HG02763 (cell line): ENCODE results near the gene LOX.
"Not testable (repeated sequence)": the region's sequence is repeated elsewhere in the genome, so short reads cannot be mapped to it uniquely, and the experiment has no call there.

ENCODE experiments used
- ATAC-seq: cut with Tn5 transposase; IDR thresholded peaks from one replicate; pipeline ENCODE4 v1.9.1; 2021; ENCODE audit warnings: mild to moderate bottlenecking, moderate library complexity; ENCODE audit not compliant: unreplicated experiment

LOX gene

DNA sequence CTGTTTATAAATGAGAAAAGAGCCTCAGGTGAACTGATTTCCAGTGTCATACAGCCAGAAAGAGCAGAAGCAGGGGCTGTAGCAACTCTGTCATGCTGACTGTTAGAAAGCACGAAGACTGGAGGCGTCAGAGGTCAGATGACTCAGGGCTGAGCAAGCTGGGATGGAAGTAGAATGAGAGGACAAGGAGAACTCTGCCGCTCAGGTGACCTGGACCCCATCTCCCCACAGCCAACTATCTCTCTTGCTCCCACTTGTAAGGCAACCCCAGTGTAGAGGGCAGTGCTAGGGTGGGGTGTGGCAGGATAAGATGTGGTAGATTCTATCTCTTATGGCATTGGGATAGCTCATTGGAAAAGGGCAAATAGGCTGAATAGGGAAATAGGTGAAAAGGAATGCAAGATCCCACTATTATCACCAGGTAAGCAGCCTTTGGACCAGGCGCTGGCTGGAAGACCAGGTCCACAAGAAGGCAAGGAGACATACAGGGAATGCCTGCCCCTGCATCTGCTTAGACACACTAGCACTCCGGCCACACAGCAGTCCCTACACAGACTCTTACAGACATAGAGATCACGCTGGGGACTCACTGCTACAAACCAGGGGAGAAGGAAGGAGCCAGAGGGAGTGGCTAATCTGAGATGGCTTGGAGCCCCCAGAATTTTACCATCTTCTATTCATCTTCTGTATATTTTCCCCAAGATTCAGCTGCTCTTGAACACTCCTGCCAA lies 21.2 kb upstream of the LOX start:
- no peak for ATAC-seq

DNA sequence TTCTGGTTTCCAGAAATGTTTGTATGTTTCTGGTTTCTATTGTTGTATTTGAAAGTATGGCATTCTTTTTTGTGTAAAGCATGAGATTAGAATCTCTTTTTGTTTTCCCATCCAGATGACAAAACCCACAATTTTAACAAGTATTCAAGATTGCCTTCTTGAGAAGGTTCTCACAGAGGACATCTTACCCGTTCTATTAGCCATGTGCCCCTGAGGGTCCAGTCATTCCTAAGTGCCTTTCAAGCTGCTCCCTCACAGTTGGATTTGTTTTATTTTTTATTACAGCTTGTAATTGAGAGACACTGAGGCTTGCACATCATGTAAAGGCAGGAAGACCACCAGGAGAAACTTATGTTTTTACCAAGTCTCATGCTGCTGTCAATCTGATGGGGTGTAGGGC lies 19.3 kb upstream of the LOX start:
- no peak for ATAC-seq

DNA sequence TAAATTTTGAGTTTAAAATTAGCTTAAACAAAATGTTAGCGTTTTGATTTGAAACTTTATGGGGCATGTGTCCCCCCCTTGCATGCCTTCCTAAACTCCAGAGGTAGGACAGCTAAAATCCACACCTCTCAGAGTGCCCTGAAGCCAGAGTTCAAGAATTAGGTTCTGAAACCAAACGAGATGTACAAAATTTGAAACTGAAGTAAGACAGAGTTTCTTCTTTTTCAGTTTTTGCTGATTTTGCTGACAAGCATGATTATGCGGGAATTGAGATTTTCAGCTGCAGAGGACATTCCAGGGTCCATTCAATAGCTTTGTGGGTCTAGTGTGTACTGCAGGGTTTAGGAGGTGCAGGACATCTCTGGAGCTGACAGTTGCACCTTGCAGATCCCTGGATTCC lies 17.1 kb upstream of the LOX start:
- no peak for ATAC-seq

DNA sequence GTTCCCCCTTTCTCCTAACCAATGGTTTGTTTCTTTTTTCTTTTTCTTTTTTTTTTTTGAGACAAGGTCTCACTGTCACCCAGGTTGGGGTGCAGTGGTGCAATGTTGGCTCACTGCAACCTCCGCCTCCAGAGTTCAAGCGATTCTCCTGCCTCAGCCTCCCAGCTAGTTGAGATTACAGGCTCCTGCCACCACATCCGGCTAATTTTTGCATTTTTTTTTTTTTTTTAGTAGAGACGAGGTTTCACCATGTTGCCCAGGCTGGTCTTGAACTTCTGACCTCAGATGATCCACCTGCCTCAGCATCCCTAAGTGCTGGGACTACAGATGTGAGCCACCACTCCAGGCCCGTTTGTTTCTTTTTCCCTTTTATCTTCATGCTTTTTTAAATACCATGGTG lies 16.2 kb upstream of the LOX start:
- not testable (repeated sequence) for ATAC-seq

DNA sequence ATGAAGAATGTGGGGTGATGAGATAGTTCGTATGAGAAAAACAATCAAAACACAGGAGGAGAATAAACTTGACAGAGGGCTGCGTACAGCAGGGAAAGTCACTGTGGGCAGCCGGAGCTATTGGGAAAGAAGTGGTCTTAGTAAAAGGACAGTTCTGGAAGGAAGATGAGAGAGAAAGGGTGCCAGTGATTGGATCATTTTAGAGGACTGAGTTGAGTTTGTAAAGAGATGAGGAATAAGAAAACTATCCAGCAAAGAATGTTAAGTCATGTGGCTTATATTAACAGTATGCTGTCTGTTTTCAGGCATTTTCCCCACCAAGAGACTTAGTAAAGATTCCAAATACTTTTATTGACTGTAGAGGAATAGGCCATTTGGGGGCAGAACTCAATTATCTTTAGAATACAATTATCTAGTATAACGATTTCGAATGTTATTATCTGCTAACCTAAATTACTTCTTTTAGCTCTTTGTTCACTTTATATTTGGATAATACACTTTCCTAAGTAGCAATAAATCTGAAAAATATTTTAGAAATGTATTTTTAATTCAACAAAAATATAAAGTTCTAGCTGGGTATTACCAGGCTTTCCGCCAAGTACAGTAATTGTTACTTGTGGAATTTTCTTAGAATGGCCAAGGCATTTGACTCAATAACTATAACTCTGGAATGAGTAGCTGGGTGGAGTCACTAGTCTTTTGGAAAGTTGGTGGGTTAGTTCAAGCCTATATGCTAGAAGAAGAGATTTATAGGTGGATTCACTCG lies 15.5 kb upstream of the LOX start:
- no peak for ATAC-seq

DNA sequence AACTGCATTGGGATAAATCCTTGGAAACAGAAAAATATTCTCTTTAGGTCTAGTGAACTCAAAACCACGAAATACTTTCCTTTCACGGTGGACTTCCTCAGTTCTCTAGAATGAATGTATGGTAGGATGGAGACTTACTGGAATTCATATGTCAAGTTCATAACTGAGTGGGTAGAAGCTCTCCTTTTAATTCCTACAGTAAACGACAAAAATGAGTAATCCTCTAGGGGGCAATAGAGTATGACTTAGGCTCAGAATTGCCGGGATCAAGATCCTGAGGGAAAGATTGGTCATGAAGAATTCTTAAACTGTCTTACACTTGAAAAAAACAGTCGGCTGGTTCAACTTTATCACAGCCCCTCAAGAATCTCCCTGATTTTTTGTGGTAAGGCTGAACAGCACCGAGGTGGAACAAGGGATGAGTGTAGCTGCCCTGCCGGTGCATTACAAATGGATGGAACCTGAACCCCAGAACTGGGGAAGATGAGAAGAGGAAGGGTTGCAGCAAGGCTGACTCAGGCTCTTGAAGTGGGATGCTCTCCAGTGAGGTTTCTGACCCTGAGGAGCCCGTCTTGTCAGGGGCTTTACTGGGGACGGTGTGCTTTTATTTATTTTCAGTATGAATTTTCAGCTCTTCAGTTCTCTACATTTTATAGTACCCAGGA lies 14.0 kb upstream of the LOX start:
- ATAC-seq: no peak

DNA sequence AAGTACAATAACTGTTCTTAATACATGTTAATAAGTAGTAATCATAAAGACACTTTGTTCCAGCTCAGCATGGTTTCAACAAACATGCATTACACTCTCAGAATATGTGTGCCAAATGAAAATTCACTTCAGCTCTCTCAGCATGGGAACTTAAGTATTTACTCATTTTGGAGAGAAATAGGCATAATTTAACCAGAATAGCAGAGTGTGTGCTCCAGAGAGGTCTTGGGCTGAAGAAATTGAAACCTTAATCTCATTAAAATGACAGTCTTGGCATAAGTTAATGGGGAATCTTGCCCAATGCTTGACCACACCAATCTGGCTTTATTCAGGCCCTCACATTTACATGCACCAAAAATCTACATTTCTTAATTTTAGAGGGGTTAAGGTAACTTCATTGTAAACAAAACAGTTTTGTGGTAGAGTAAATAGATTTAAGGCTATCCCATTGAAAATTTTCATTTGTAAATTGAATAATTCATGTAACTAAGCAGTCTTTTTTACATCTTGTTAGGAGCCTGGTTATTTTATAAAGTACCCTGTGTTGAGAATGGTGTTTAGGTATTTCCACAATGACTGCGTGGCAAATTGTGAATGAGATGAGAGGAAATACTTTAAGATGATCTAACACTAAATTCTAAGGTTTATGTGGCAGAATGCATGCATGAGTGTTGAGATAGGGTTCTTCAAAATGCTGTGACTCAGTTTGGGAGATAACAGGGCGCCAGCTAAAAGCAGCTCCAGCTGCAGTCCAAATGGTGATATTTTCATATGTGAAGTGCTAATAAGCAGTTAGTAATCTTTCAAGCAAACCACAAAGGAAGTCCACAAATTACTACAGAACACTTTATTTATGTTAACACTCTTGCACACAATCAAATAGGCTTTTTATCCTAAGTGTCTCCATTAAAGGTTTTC lies 11.3 kb upstream of the LOX start:
- ATAC-seq: no peak

DNA sequence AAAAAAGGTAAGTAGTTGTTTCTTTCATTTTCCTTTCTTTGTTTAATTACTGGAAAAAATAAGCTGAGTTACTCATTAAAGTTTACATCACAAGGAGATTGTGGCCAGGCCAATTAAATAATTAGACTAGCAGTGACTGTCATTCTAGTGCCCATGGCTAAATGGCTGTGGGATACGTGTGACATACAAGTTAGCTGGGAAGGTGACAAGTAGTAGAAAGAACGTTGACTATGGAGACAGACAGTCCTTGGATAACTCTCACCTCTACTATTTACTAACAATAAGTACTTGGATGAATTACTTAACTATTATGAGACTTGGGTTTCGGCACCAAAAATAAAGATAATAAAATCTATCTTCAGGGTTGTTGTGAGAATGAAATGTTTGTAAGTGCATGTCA lies 7.0 kb upstream of the LOX start:
- ATAC-seq: no peak

DNA sequence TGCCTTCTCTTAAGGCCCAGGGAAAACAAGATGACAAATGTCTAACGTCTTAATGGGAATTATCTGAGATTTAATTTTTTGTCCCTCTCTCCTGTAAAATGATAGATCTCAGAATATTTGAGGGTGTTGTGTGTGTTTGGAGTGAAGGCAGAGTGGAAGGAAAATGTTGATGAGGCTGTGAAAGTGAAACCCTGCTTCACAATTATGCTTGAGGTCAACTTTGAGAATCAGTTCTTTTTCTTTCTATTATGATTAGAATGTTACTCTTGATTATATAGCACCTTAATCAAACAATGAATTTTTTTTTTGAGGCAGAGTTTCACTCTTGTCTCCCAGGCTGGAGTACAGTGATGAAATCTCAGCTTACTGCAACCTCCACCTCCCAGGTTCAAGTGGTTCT lies 5.5 kb upstream of the LOX start:
- ATAC-seq: no peak

DNA sequence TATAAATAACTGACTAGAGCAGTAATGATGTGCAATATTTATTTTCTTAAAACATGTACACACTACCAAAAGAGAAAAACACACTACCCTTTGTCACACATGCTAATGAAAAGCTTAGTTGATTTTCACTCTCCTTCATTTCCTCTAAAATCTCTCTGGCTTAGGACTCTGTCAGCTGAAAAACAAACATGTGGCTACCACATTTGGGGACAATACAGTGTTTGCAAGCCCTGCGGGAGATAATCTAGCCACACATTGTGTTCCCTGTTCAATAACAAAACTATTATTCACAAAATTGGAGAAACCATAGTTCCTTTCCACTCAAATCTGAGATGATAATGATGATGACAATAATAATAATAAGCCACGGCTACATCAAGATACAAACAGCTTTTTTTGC lies 3.5 kb upstream of the LOX start:
- no peak for ATAC-seq

DNA sequence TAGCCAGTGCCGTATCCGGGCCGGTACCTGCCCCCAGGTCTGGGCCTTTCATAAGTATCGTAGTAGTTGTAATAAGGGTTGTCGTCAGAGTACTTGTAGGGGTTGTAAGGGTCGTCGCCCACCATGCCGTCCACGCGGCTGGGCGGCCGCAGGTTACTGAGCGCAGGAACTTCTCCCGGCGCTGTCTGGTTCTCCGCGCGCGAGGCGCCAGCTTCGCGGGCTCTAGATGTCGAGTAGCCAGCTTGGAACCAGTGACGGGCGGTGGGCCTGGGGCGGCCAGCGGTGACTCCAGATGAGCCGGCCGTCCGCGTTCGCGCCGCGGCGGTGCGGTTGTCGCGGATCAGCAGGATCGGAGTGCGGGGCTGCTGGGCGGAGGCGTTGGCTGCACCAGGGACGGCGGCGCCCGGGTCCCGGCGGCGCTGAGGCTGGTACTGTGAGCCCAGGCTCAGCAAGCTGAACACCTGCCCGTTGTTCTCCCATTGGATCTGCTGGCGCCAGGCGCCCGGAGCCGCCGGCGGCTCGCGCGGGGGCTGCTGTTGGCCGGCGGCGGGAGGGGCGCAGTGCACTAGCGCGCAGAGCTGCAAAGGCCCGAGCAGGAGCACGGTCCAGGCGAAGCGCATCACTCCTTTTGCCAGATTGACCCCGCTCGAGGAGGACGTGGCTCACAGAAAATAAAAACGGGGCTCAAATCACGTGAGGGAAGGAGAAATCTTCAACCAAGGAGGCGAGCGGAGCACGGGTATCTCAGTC lies 518 bp downstream of the LOX start:
- no peak for ATAC-seq

DNA sequence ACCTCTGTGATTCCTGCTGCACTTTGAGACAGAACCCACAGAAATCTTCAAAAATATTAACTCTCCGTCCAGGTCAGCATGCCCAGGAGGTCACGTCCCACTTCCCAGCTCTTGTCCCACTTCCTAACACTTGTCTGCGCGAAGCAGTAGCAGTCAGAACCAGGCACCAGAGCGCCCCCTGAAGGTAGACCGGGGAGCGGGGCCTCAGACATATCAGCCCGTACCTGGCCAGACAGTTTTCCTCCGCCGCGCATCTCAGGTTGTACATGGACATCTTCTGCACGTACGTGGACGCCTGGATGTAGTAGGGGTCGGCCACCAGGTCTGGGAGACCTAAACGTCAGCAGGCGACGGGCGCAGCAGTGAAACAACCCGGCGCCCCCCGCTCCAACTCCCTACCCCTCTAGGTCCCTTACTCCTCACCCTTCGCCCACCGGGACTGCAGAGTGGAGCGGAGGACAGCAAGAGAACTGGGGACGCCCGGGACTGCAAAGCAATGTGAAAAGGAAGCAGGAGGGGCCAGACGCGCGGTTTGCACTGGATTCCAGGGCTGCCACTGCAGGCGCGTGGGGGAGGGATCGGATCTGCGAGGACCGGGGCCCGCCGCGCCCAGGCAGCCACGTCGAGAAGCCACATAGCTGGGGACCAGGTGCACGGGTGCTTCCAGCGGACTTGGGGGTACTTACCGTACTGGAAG lies 1.2 kb downstream of the LOX start:
- ATAC-seq: no peak

DNA sequence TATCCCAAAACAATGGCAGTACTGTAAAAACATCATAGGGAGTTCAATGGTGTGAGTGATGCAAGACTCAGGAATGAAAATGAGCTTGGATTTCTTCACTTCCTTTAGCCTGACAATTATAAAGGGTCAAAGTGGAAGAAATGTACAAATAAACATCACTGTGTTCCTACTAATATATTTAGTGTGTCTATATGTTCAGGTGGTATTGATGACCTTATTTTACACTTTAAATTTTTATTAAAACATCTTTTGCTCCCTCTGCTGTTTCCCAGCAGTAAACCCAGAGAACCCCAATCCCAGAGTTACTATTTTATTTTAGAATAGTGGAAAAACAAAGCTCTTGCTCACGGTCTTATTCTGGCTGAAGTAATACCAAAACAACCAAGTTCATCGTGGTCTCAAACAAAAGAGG lies 2.0 kb downstream of the LOX start:
- ATAC-seq: no peak

DNA sequence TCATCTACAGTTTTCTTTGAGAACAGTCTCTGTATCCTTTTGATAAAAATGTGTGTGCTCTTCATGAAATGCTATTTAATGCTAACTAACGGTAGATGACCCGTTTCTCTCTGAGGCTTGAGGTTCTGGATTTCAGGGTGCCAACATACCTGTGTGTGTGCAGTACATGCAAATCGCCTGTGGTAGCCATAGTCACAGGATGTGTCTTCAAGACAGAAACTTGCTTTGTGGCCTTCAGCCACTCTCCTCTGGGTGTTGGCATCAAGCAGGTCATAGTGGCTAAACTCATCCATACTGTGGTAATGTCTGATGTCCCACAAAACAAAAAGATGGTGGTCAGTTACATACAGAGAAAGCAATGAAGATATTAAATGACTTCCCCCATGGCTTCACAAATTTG lies 4.2 kb downstream of the LOX start:
- ATAC-seq: no peak

DNA sequence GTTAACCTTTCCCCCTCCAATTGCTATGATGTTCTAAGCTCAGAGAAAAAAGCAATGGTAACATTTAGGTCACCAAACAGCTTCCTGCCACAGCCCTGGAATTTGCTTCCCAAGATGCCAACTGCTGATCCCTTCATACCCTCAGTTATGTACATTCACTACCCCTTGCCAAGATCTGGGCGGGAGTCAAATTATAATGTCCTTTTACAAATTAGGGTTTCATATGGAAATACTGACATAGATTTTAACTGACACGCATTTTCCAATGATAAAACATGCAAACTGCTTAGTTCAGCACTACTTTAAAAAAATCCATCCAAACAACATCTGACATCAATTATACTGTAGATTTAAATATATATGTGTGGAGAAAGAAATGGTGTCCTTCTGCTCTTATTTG lies 5.0 kb downstream of the LOX start:
- ATAC-seq: no peak

DNA sequence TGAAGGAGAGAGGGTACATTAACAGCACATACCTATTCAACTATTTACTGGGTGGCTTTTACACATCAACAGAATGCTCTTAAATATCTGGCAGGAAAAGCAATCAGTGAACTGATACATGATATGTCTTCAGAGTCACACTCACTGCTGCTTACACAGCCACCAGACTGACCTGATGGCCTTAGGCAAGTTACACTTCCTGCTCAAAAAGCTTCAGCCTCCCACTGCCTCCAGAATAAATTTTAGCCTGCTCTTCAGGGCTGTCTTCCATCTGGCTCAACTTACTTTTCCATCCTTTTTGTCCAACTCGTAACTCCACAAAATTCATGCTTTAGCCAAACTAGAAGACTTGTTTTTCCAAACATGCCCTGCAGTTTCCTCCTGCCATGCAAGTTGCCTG lies 10.7 kb downstream of the LOX start:
- no peak for ATAC-seq

DNA sequence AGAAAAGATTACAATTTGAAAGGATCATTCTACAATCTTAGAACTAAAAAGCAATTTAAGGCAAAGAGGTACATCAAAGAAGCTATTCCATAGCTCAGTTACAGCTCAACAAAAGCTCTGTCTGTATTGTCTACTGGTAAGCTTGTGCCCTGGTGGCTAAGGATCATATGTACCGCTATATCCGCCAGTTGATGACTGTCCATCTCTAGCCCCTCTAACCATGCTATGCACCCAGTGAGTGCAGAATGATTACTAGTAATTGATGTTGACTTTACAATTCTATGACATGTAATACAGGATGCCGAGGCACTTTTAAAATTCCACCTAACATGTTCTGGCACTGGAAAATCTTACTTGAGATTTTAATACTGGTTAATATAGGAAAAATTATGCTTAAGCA lies 13.1 kb downstream of the LOX start:
- ATAC-seq: no peak

DNA sequence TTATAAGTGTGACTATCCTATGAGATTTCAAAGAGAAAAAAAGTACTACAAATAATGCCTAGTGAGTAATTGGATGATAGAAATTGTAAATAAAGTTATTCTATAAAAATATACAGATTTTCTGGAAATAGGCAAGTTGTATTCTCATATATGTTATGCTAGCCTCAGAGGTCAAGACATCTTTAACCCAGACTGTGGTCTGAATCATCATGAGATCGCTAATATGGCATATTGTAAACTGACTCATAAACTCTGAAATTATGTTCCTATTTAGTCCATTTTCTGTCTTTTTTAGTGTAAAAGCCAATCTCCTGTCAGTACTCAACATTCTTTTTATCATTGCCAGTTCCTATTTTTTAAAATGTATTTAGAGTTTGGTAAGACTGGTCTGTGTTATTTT lies 14.2 kb downstream of the LOX start:
- no peak for ATAC-seq

DNA sequence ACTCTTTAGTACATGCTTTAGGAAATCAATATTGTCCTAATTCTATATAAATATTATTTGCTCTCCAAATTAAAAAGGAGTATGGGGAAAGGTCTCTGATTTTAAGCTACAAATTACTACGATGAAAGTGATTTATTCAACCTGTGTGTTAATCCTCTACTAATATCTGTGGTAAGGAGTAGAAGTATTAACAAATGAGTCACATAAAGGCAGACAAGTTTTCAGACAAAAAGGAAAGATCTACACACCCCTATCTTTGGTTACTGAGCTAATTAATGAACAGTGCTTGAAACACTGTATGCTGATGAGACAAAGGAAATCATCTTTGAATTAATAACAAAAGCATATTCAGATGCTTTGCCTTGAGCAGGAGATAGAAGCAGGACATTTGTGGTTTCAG lies 15.9 kb downstream of the LOX start:
- ATAC-seq: no peak

DNA sequence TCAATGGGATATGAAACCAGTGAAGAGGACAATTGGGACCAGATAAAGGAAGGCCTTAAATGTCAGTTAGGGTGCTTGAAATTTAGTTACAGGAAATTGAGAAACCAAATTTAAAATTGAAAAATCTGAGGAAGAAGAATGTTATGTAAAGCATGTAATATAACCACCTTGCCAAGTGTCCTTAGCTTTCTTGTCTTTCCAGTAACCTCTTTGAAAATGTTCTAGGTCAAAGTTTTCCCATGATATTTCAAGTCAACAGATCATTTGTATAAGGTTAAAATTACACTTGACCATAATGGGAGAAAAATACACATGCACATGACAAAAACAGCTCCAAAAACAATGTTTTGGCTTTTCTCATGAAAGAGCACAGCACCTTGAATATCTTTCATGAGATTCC lies 21.1 kb downstream of the LOX start:
- ATAC-seq: no peak
